Peyer's patch (tissue), 4 donors: ENCODE results near the gene ABCA7. TPM values are rescaled to one million over a fixed set of nuclear protein-coding genes. Genes with fewer than 3 reads are reported as not detected.

Experiments
- DNase-seq, 3 donors: peaks; one replicate each; pipeline ENCODE4 v3.0.0-alpha.2; 2017 to 2019
- H3K27ac ChIP-seq, 4 donors: fragments of 200-600 bp; sonication (generic); one replicate each; pipeline ENCODE4 v1.5.1; 2016 to 2019
- H3K27me3 ChIP-seq, 2 donors: fragments of 200-600 bp; sonication (generic); one replicate each; pipeline ENCODE4 v1.5.1; 2019
- H3K36me3 ChIP-seq, 3 donors: fragments of 200-600 bp; sonication (generic); one replicate each; pipeline ENCODE4 v1.5.1; 2016 to 2019
- H3K4me1 ChIP-seq, 4 donors: fragments of 200-600 bp; sonication (generic); one replicate each; pipeline ENCODE4 v1.5.1; 2016 to 2019
- H3K4me3 ChIP-seq, 4 donors: fragments of 200-600 bp; sonication (generic); 1 replicate in 3 of 4; 2 replicates in 1 of 4; pipeline ENCODE4 v1.5.1; 2016 to 2019; ENCODE audit warnings: mild to moderate bottlenecking in 1 of 4
- H3K9me3 ChIP-seq, 4 donors: fragments of 200-600 bp; sonication (generic); one replicate each; pipeline ENCODE4 v1.5.1; 2016 to 2019; ENCODE audit warnings: mild to moderate bottlenecking in 1 of 4
- CTCF ChIP-seq, 6 experiments: fragments of 450-650 bp in 4 of 6; fragments of 200-600 bp in 2 of 6; sonication (generic) in 1 of 6; IDR thresholded peaks; one replicate each; pipeline ENCODE4 v1.5.1; 2017 to 2019; ENCODE audit warnings: antibody characterized with exemption in 6 of 6, mild to moderate bottlenecking in 3 of 6, moderate library complexity in 1 of 6
- POLR2A ChIP-seq, 2 donors: fragments of 450-650 bp; IDR thresholded peaks; one replicate each; pipeline ENCODE4 v1.5.1; 2017; ENCODE audit warnings: antibody characterized with exemption in 2 of 2, mild to moderate bottlenecking in 2 of 2, moderate library complexity in 2 of 2
- total RNA-seq, 4 donors: library from RNA; depleted of rRNA; stranded (reverse); fragments of >200 nt; gene quantifications; one replicate each; pipeline ENCODE4 v1.1.0, GENCODE V29; 2016

ABCA7 gene
- total RNA-seq, 4 donors from 2014 or later, result 30.1 to 162 (median 72.1) TPM

DNA sequence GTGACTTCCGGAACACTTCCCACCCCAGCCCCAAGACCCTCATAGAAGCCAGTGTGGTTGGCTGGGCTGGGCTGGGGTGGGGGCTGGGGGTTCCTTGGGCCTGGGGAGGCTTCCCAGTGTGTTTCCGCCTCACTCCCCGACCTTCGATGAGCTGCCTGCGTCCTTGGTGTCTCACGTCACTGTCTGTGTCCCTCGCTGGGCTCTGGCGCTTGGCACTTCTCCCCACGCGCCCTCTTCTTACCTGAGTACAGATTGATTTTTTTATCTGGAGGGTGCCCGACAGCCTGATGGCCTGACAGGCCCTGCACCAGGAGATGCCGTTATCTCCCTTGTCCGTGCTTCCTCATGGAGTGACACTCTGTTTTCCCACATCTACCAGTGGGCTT is 47.2 kb upstream of the ABCA7 start:
- Histone ChIP-seq H3K27ac (no peak overlapping the region), H3K27me3 (peaks cover 0 to 10% of the 10 kb centered on the region in 2 donors), H3K9me3 (no peaks in the 10 kb centered on the region), H3K36me3 (peaks cover 0 to 27% (median 0%) of the 10 kb centered on the region in 3 donors), H3K4me3 (no peak overlapping the region), H3K4me1 (peaks cover 0 to 10% (median 4%) of the 10 kb centered on the region in 4 donors)
- no peak for DNase-seq
- TF ChIP-seq CTCF (IDR thresholded peaks at IDR 0.05) (no peak), POLR2A (IDR thresholded peaks at IDR 0.05) (no peak)

- Histone ChIP-seq H3K4me1 (peaks cover 0 to 10% (median 4%) of the 10 kb centered on the region in 4 donors), H3K27me3 (peaks cover 0 to 18% of the 10 kb centered on the region in 2 donors), H3K9me3 (no peaks in the 10 kb centered on the region), H3K36me3 (peaks cover 0 to 22% (median 0%) of the 10 kb centered on the region in 3 donors), H3K27ac (no peak overlapping the region), H3K4me3 (no peak overlapping the region)
- TF ChIP-seq CTCF (IDR thresholded peaks at IDR 0.05) (no peak), POLR2A (IDR thresholded peaks at IDR 0.05) (no peak)
- DNase-seq, result no peak
Observed at GRCh38 chr19:993361-993830, 46.5 kb upstream of the ABCA7 start.

DNA sequence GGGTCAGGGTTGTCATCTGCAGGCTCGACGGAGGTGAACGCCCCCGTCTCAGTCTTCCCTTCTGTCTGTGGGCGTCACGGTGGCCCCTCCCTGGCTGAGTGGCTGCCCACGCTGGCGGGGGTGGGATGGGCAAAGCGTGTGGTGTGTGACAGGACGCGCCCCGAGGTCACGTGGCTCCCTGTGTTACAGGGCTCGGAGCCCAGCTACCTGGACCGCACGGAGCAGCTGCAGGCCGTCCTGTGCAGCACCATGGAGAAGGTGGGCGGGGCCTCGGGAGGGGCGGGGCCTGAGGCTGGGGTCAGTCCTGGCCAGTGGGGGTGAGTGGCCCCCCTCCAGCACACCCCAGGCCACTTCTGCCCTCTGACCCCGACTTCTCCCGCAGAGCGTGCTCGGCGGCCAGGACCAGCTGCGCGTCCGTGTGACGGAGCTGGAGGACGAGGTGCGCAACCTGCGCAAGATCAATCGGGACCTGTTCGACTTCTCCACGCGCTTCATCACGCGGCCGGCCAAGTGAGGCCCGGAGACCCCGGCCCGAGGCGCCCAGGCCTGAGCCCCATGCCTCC is 46.0 kb upstream of the ABCA7 start:
- peaks cover 0 to 20% of the 10 kb centered on the region in 2 donors for H3K27me3 ChIP-seq
- H3K36me3 ChIP-seq, result peaks cover 0 to 20% (median 0%) of the 10 kb centered on the region in 3 donors
- H3K9me3 ChIP-seq, result no peaks in the 10 kb centered on the region
- DNase-seq, result no peak
- TF ChIP-seq POLR2A (IDR thresholded peaks at IDR 0.05) (no peak), CTCF (IDR thresholded peaks at IDR 0.05) (no peak)
- no peak overlapping the region for H3K4me3 ChIP-seq
- H3K27ac ChIP-seq, result no peak overlapping the region
- H3K4me1 ChIP-seq, result peaks cover 0 to 10% (median 4%) of the 10 kb centered on the region in 4 donors

- no peak for TF ChIP-seq POLR2A (IDR thresholded peaks at IDR 0.05)
- TF ChIP-seq CTCF (IDR thresholded peaks at IDR 0.05), result no peak
- Histone ChIP-seq H3K36me3 (peaks cover 0 to 20% (median 0%) of the 10 kb centered on the region in 3 donors), H3K9me3 (no peaks in the 10 kb centered on the region), H3K4me3 (no peak overlapping the region), H3K27ac (no peak overlapping the region), H3K27me3 (peaks cover 0 to 26% of the 10 kb centered on the region in 2 donors), H3K4me1 (peaks cover 0 to 10% (median 4%) of the 10 kb centered on the region in 4 donors)
- no peak for DNase-seq
Observed at GRCh38 chr19:994516-994915, 45.4 kb upstream of the ABCA7 start.

DNA sequence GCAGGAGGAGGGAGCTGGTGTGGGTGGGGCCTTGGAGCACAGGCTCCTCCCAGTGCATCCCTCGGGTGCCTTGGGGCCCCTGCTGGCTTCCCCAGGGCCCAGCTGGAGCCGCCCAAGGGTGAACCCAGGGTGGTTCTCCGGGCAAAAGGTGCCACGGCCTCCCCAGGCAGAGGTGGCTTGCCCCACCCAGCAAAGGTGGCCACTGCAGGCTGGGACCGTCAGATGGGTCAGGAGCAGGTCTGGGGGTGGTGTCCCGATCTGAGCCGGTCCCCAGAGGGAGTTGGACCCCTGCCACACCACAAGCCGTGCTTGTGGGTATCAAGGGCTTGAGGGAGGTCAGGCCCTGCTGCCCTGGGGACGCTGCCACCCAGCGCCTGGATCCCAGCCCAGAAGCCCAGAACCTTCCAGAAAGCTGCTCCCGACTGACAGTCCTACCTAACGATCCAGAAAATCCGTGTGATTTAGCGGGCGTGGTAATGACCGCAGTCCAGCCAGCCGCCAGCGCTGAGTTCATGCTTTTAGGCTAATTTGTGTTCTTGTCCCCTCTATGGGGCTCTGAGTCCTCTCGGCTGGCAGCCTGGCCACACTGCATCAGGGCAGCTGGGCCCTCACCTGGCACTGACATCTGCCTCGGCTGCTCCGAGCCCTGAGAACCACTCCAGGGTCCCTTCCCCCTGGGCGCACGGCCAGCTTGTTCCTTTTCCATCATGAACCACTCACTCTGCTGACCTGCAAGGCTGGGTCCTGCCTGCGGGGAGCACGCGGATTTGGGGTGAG is 44.7 kb upstream of the ABCA7 start:
- peaks cover 0 to 17% (median 0%) of the 10 kb centered on the region in 3 donors for H3K36me3 ChIP-seq
- DNase-seq, result no peak
- TF ChIP-seq POLR2A (IDR thresholded peaks at IDR 0.05) (no peak), CTCF (IDR thresholded peaks at IDR 0.05) (no peak)
- H3K9me3 ChIP-seq, result no peaks in the 10 kb centered on the region
- H3K4me3 ChIP-seq, result no peak overlapping the region
- no peak overlapping the region for H3K27ac ChIP-seq
- peaks cover 0 to 12% (median 6%) of the 10 kb centered on the region in 4 donors for H3K4me1 ChIP-seq
- H3K27me3 ChIP-seq, result peaks cover 0 to 27% of the 10 kb centered on the region in 2 donors
